ENCODE results near the gene TNFRSF9.
"Not testable (repeated sequence)": the region's sequence is repeated elsewhere in the genome, so short reads cannot be mapped to it uniquely, and the experiment has no call there.

Gene TNFRSF9

GRCh38 chr1:7970246-7970645 lies 29.6 kb upstream of the TNFRSF9 start:
- H3K36me3 ChIP-seq (ENCODE audit: control insufficient read depth in 4 of 4, insufficient read depth in 4 of 4, low read length in 3 of 4) = peaks cover 23 to 68% (median 42%) of the 10 kb centered on the region in 4 experiments
- ChIA-PET POLR2A (no interaction called here), CTCF (interaction anchor here (1.4 kb wide), 1 partner anchor 11 kb away, joined by 3 read pairs; no protein-coding TSS in a partner anchor)

GRCh38 chr1:7967651-7968050 lies 27.0 kb upstream of the TNFRSF9 start:
- POLR2A ChIA-PET = no interaction called here
- 100% methylated on average over 2 of the region's 4 CpGs for WGBS (ENCODE audit: insufficient coverage)
- peaks cover 31 to 76% (median 54%) of the 10 kb centered on the region in 4 experiments for H3K36me3 ChIP-seq (ENCODE audit: control insufficient read depth in 4 of 4, insufficient read depth in 4 of 4, low read length in 3 of 4)
- no peak overlapping the region for H3K4me3 ChIP-seq (ENCODE audit: control insufficient read depth in 1 of 7, extremely low read depth in 1 of 7, insufficient read depth in 4 of 7, low read depth in 2 of 7, low read length in 6 of 7)
- no peak for DNase-seq
- CTCF ChIA-PET = interaction anchor here (1.0 to 4.0 kb wide), 3 partner anchors 8 to 48 kb away, joined by 3 to 20 read pairs (median 4); no protein-coding TSS in a partner anchor
- H3K27ac ChIP-seq (ENCODE audit: insufficient read depth in 1 of 2, low read depth in 1 of 2, low read length in 2 of 2, poor library complexity in 1 of 2, severe bottlenecking in 2 of 2) = no peak overlapping the region
- H3K27me3 ChIP-seq (replicated peaks in 2 of 5; ENCODE audit: control insufficient read depth in 4 of 5, insufficient read depth in 5 of 5, low read length in 4 of 5) = no peaks in the 10 kb centered on the region
- H3K4me1 ChIP-seq (ENCODE audit: control extremely low read depth in 1 of 4, control insufficient read depth in 4 of 4, insufficient read depth in 4 of 4, low read length in 3 of 4) = peaks cover under 1 to 19% (median 12%) of the 10 kb centered on the region in 4 experiments
- no peaks in the 10 kb centered on the region for H3K9me3 ChIP-seq (ENCODE audit: control extremely low read depth in 1 of 5, control insufficient read depth in 4 of 5, insufficient read depth in 2 of 5, low read depth in 1 of 5, low read length in 4 of 5)

More at GRCh38 chr1:7970246-7970645, 29.6 kb upstream of the TNFRSF9 start:
- Histone ChIP-seq H3K27me3 (replicated peaks in 2 of 5; ENCODE audit: control insufficient read depth in 4 of 5, insufficient read depth in 5 of 5, low read length in 4 of 5) (no peaks in the 10 kb centered on the region), H3K27ac (ENCODE audit: insufficient read depth in 1 of 2, low read depth in 1 of 2, low read length in 2 of 2, poor library complexity in 1 of 2, severe bottlenecking in 2 of 2) (no peak overlapping the region), H3K4me3 (ENCODE audit: control insufficient read depth in 1 of 7, extremely low read depth in 1 of 7, insufficient read depth in 4 of 7, low read depth in 2 of 7, low read length in 6 of 7) (no peak overlapping the region), H3K4me1 (ENCODE audit: control extremely low read depth in 1 of 4, control insufficient read depth in 4 of 4, insufficient read depth in 4 of 4, low read length in 3 of 4) (peaks cover 0 to 15% (median 8%) of the 10 kb centered on the region in 4 experiments), H3K9me3 (ENCODE audit: control extremely low read depth in 1 of 5, control insufficient read depth in 4 of 5, insufficient read depth in 2 of 5, low read depth in 1 of 5, low read length in 4 of 5) (no peaks in the 10 kb centered on the region)
- WGBS (ENCODE audit: insufficient coverage) = 60% methylated on average over 2 of the region's 2 CpGs
- peak in 2 of 3 donors; percentile 46 to 56 for DNase-seq

- H3K27me3 ChIP-seq (replicated peaks in 2 of 5; ENCODE audit: control insufficient read depth in 4 of 5, insufficient read depth in 5 of 5, low read length in 4 of 5) = no peaks in the 10 kb centered on the region
- ChIA-PET CTCF (interaction anchor here (1.0 to 4.0 kb wide), 3 partner anchors 8 to 48 kb away, joined by 3 to 20 read pairs (median 4); no protein-coding TSS in a partner anchor), POLR2A (no interaction called here)
- no peaks in the 10 kb centered on the region for H3K9me3 ChIP-seq (ENCODE audit: control extremely low read depth in 1 of 5, control insufficient read depth in 4 of 5, insufficient read depth in 2 of 5, low read depth in 1 of 5, low read length in 4 of 5)
- WGBS (ENCODE audit: insufficient coverage) = no CpG with 5 or more reads among the region's 1 CpG
- peaks cover 6 to 23% (median 16%) of the 10 kb centered on the region in 4 experiments for H3K4me1 ChIP-seq (ENCODE audit: control extremely low read depth in 1 of 4, control insufficient read depth in 4 of 4, insufficient read depth in 4 of 4, low read length in 3 of 4)
- no peak for DNase-seq
- peak overlapping the region in 1 of 2 experiments; percentile 27 for H3K27ac ChIP-seq (ENCODE audit: insufficient read depth in 1 of 2, low read depth in 1 of 2, low read length in 2 of 2, poor library complexity in 1 of 2, severe bottlenecking in 2 of 2)
- no peak overlapping the region for H3K4me3 ChIP-seq (ENCODE audit: control insufficient read depth in 1 of 7, extremely low read depth in 1 of 7, insufficient read depth in 4 of 7, low read depth in 2 of 7, low read length in 6 of 7)
- peaks cover 30 to 73% (median 52%) of the 10 kb centered on the region in 4 experiments for H3K36me3 ChIP-seq (ENCODE audit: control insufficient read depth in 4 of 4, insufficient read depth in 4 of 4, low read length in 3 of 4)
Observed at GRCh38 chr1:7967196-7967595, 26.6 kb upstream of the TNFRSF9 start.

- WGBS (ENCODE audit: insufficient coverage) = 100% methylated on average over 1 of the region's 3 CpGs
- Histone ChIP-seq H3K36me3 (ENCODE audit: control insufficient read depth in 4 of 4, insufficient read depth in 4 of 4, low read length in 3 of 4) (peaks cover 18 to 50% (median 39%) of the 10 kb centered on the region in 4 experiments), H3K4me1 (ENCODE audit: control extremely low read depth in 1 of 4, control insufficient read depth in 4 of 4, insufficient read depth in 4 of 4, low read length in 3 of 4) (peaks cover 13 to 31% (median 23%) of the 10 kb centered on the region in 4 experiments), H3K27ac (ENCODE audit: insufficient read depth in 1 of 2, low read depth in 1 of 2, low read length in 2 of 2, poor library complexity in 1 of 2, severe bottlenecking in 2 of 2) (no peak overlapping the region), H3K4me3 (ENCODE audit: control insufficient read depth in 1 of 7, extremely low read depth in 1 of 7, insufficient read depth in 4 of 7, low read depth in 2 of 7, low read length in 6 of 7) (no peak overlapping the region), H3K9me3 (ENCODE audit: control extremely low read depth in 1 of 5, control insufficient read depth in 4 of 5, insufficient read depth in 2 of 5, low read depth in 1 of 5, low read length in 4 of 5) (no peaks in the 10 kb centered on the region), H3K27me3 (replicated peaks in 2 of 5; ENCODE audit: control insufficient read depth in 4 of 5, insufficient read depth in 5 of 5, low read length in 4 of 5) (no peaks in the 10 kb centered on the region)
- DNase-seq = no peak
- CTCF ChIA-PET = interaction anchor here (4.0 kb wide), 1 partner anchor 11 kb away, joined by 20 read pairs; no protein-coding TSS in a partner anchor
- POLR2A ChIA-PET = interaction anchor here (0.6 kb wide), 1 partner anchor 59 kb away, joined by 3 read pairs; no protein-coding TSS in a partner anchor
Observed at GRCh38 chr1:7964476-7964875, 23.8 kb upstream of the TNFRSF9 start.

- peaks cover 13 to 31% (median 23%) of the 10 kb centered on the region in 4 experiments for H3K4me1 ChIP-seq (ENCODE audit: control extremely low read depth in 1 of 4, control insufficient read depth in 4 of 4, insufficient read depth in 4 of 4, low read length in 3 of 4)
- H3K27ac ChIP-seq (ENCODE audit: insufficient read depth in 1 of 2, low read depth in 1 of 2, low read length in 2 of 2, poor library complexity in 1 of 2, severe bottlenecking in 2 of 2); H3K27me3 ChIP-seq (replicated peaks in 2 of 5; ENCODE audit: control insufficient read depth in 4 of 5, insufficient read depth in 5 of 5, low read length in 4 of 5); H3K9me3 ChIP-seq (ENCODE audit: control extremely low read depth in 1 of 5, control insufficient read depth in 4 of 5, insufficient read depth in 2 of 5, low read depth in 1 of 5, low read length in 4 of 5); DNase-seq; POLR2A ChIA-PET; H3K4me3 ChIP-seq (ENCODE audit: control insufficient read depth in 1 of 7, extremely low read depth in 1 of 7, insufficient read depth in 4 of 7, low read depth in 2 of 7, low read length in 6 of 7): not testable (repeated sequence)
- whole genome bisulfite sequencing (ENCODE audit: insufficient coverage) = 95% methylated on average over 4 of the region's 7 CpGs
- peaks cover 15 to 45% (median 37%) of the 10 kb centered on the region in 4 experiments for H3K36me3 ChIP-seq (ENCODE audit: control insufficient read depth in 4 of 4, insufficient read depth in 4 of 4, low read length in 3 of 4)
- CTCF ChIA-PET = interaction anchor here (1.9 to 4.0 kb wide), 2 partner anchors 11 to 12 kb away, joined by 8 to 20 read pairs; no protein-coding TSS in a partner anchor
Observed at GRCh38 chr1:7963841-7964240, 23.2 kb upstream of the TNFRSF9 start.

GRCh38 chr1:7963378-7963730 lies 22.7 kb upstream of the TNFRSF9 start:
- 94% methylated on average over 8 of the region's 12 CpGs for WGBS (ENCODE audit: insufficient coverage)
- peaks cover 13 to 31% (median 23%) of the 10 kb centered on the region in 4 experiments for H3K4me1 ChIP-seq (ENCODE audit: control extremely low read depth in 1 of 4, control insufficient read depth in 4 of 4, insufficient read depth in 4 of 4, low read length in 3 of 4)
- DNase-seq; H3K4me3 ChIP-seq (ENCODE audit: control insufficient read depth in 1 of 7, extremely low read depth in 1 of 7, insufficient read depth in 4 of 7, low read depth in 2 of 7, low read length in 6 of 7); H3K27me3 ChIP-seq (replicated peaks in 2 of 5; ENCODE audit: control insufficient read depth in 4 of 5, insufficient read depth in 5 of 5, low read length in 4 of 5); POLR2A ChIA-PET; H3K9me3 ChIP-seq (ENCODE audit: control extremely low read depth in 1 of 5, control insufficient read depth in 4 of 5, insufficient read depth in 2 of 5, low read depth in 1 of 5, low read length in 4 of 5): not testable (repeated sequence)
- CTCF ChIA-PET = interaction anchor here (1.9 kb wide), 1 partner anchor 12 kb away, joined by 8 read pairs; no protein-coding TSS in a partner anchor
- H3K36me3 ChIP-seq (ENCODE audit: control insufficient read depth in 4 of 4, insufficient read depth in 4 of 4, low read length in 3 of 4) = peaks cover 15 to 40% (median 34%) of the 10 kb centered on the region in 4 experiments
- peak overlapping the region in 1 of 2 experiments; percentile 93 for H3K27ac ChIP-seq (ENCODE audit: insufficient read depth in 1 of 2, low read depth in 1 of 2, low read length in 2 of 2, poor library complexity in 1 of 2, severe bottlenecking in 2 of 2)

Data from common myeloid progenitor, CD34-positive (primary cell).